A549 (cell line): ENCODE results near the gene RNASE7. TPM values are rescaled to one million over a fixed set of nuclear protein-coding genes. Genes with fewer than 3 reads are reported as not detected.

ENCODE experiments used
- ATAC-seq, 2 experiments: fragments of 200-7000 bp in 1 of 2; fragments of >200 bp in 1 of 2; cut with Nextera tagmentation in 1 of 2; cut with Tn5 transposase in 1 of 2; 3 replicates each; pipeline versions ENCODE4 v1.8.0 to v1.9.1; 2018 to 2020; ENCODE audit warnings: mild to moderate bottlenecking in 1 of 2, moderate library complexity in 1 of 2
- CTCF ChIA-PET: fragments of 300-600 bp; sonication (Branson Sonifier 250); formaldehyde crosslinking; extraction: SDS; loops from one replicate; lab custom pipeline; 2021; ENCODE audit warnings: antibody characterized with exemption, inconsistent platforms; lab: Yijun Ruan, JAX
- POLR2A ChIA-PET: fragments of 350-600 bp; formaldehyde crosslinking; extraction: SDS; loops from one replicate; lab custom pipeline; 2021; ENCODE audit warnings: antibody characterized with exemption, inconsistent platforms; lab: Yijun Ruan, JAX
- DNase-seq, 2 experiments: peaks; one replicate each; pipeline versions ENCODE4 v3.0.0 to v3.0.0-alpha.2; 2011 to 2016; ENCODE audit warnings: low read depth in 1 of 2, low spot score in 1 of 2
- FAIRE-seq: peaks from 2 replicates; lab custom pipeline; 2011; peaks lifted over from hg19 to GRCh38; lab: Jason Lieb, UNC
- H3K27ac ChIP-seq, 2 experiments: fragments of >200 bp; sonication (Bioruptor Twin); formaldehyde crosslinking; 3 replicates each; pipeline ENCODE4 v1.5.1; 2016 to 2017
- H3K4me1 ChIP-seq: fragments of >200 bp; sonication (Bioruptor Twin); formaldehyde crosslinking; 3 replicates; pipeline ENCODE4 v1.6.1; 2016
- H3K4me2 ChIP-seq: fragments of >200 bp; sonication (Bioruptor Twin); formaldehyde crosslinking; 3 replicates; pipeline ENCODE4 v1.6.1; 2016
- H3K4me3 ChIP-seq: fragments of >200 bp; sonication (Bioruptor Twin); formaldehyde crosslinking; 3 replicates; pipeline ENCODE4 v1.5.1; 2016
- H3K9me3 ChIP-seq: fragments of >200 bp; sonication (Bioruptor Twin); formaldehyde crosslinking; 3 replicates; pipeline ENCODE4 v1.6.1; 2016
- BHLHE40 ChIP-seq: IDR thresholded peaks from 2 replicates; pipeline ENCODE4 v1.6.1; 2012; ENCODE audit warnings: low read depth, low read length, inconsistent platforms
- CBX8 ChIP-seq: fragments of 200-600 bp; sonication (generic); IDR thresholded peaks from 2 replicates; pipeline ENCODE4 v1.6.1; 2016
- CEBPB ChIP-seq, 2 experiments: fragments of >200 bp in 1 of 2; sonication (Bioruptor Twin) in 1 of 2; formaldehyde crosslinking in 1 of 2; IDR thresholded peaks; 2 replicates each; pipeline ENCODE4 v1.6.1; 2012 to 2016
- EHF ChIP-seq: fragments of 250-450 bp; sonication (Bioruptor Pico); IDR thresholded peaks from 2 replicates; pipeline ENCODE4 v1.5.0; 2020; ENCODE audit warnings: mild to moderate bottlenecking
- EHMT2 ChIP-seq: fragments of 200-600 bp; sonication (generic); IDR thresholded peaks from 2 replicates; pipeline ENCODE4 v1.6.1; 2016; ENCODE audit warnings: antibody characterized with exemption, low read depth, mild to moderate bottlenecking, moderate library complexity
- ELK1 ChIP-seq: fragments of 150-350 bp; IDR thresholded peaks from 2 replicates; pipeline ENCODE4 v1.6.1; 2014; ENCODE audit warnings: low read depth, mild to moderate bottlenecking, low read length
- ESRRA ChIP-seq: fragments of 150-350 bp; IDR thresholded peaks from 2 replicates; pipeline ENCODE4 v1.6.1; 2014; ENCODE audit warnings: mild to moderate bottlenecking, low read length, borderline replicate concordance
- JUN ChIP-seq, 2 experiments: fragments of >200 bp; sonication (Bioruptor Twin); formaldehyde crosslinking; IDR thresholded peaks; 2 replicates in 1 of 2; 3 replicates in 1 of 2; pipeline ENCODE4 v1.6.1; 2016 to 2017
- KDM1A ChIP-seq: fragments of 200-600 bp; sonication (generic); IDR thresholded peaks from 2 replicates; pipeline ENCODE4 v1.6.1; 2016; ENCODE audit warnings: low read depth, mild to moderate bottlenecking
- MAFK ChIP-seq: fragments of 450-650 bp; IDR thresholded peaks from 2 replicates; pipeline ENCODE4 v1.6.1; 2014; ENCODE audit not compliant: partially characterized antibody
- MAZ ChIP-seq: fragments of 150-350 bp; IDR thresholded peaks from 2 replicates; pipeline ENCODE4 v1.6.1; 2014; ENCODE audit warnings: antibody characterized with exemption, low read depth, low read length, borderline replicate concordance
- MYC ChIP-seq: IDR thresholded peaks from 2 replicates; pipeline ENCODE4 v1.6.1; 2012; ENCODE audit warnings: mild to moderate bottlenecking, inconsistent platforms, low read length, improper control_type of control experiment, borderline replicate concordance
- NFE2L2 ChIP-seq: fragments of 150-350 bp; conservative IDR thresholded peaks from 2 replicates; pipeline ENCODE4 v1.6.1; 2014; ENCODE audit warnings: low read length
- NPAS2 ChIP-seq: fragments of 250-450 bp; sonication (Bioruptor Pico); IDR thresholded peaks from 2 replicates; pipeline ENCODE4 v1.8.0; 2022; ENCODE audit warnings: mild to moderate bottlenecking, moderate library complexity, borderline replicate concordance
- PHF8 ChIP-seq: fragments of 200-600 bp; sonication (generic); IDR thresholded peaks from 2 replicates; pipeline ENCODE4 v1.6.1; 2016; ENCODE audit warnings: low read depth, mild to moderate bottlenecking, antibody characterized with exemption, moderate library complexity, borderline replicate concordance
- POLR2A ChIP-seq: IDR thresholded peaks from 2 replicates; pipeline ENCODE4 v1.6.1; 2012; ENCODE audit warnings: mild to moderate bottlenecking, low read length
- RAD21 ChIP-seq, 2 experiments: fragments of >200 bp in 1 of 2; sonication (Bioruptor Twin) in 1 of 2; formaldehyde crosslinking in 1 of 2; IDR thresholded peaks in 1 of 2; conservative IDR thresholded peaks in 1 of 2; 2 replicates in 1 of 2; 3 replicates in 1 of 2; pipeline ENCODE4 v1.6.1; 2012 to 2018; ENCODE audit warnings: inconsistent platforms in 1 of 2
- RARB ChIP-seq: fragments of 250-450 bp; sonication (Bioruptor Pico); IDR thresholded peaks from 2 replicates; pipeline ENCODE4 v1.8.0; 2021; ENCODE audit warnings: mild to moderate bottlenecking, moderate library complexity
- RCOR1 ChIP-seq: fragments of 150-350 bp; IDR thresholded peaks from 2 replicates; pipeline ENCODE4 v1.6.1; 2014; ENCODE audit warnings: antibody characterized with exemption, low read length, low read depth
- RFX5 ChIP-seq: fragments of 450-650 bp; IDR thresholded peaks from 2 replicates; pipeline ENCODE4 v1.7.1; 2014; ENCODE audit warnings: antibody characterized with exemption, mild to moderate bottlenecking, moderate library complexity
- SMC3 ChIP-seq: fragments of >200 bp; sonication (Bioruptor Twin); formaldehyde crosslinking; IDR thresholded peaks from 3 replicates; pipeline ENCODE4 v1.6.1; 2018; ENCODE audit warnings: inconsistent platforms
- SREBF2 ChIP-seq: fragments of 450-650 bp; IDR thresholded peaks from 2 replicates; pipeline ENCODE4 v1.6.1; 2014; ENCODE audit warnings: mild to moderate bottlenecking, moderate library complexity
- USF2 ChIP-seq: fragments of 450-650 bp; IDR thresholded peaks from 2 replicates; pipeline ENCODE4 v1.6.1; 2014; ENCODE audit warnings: antibody characterized with exemption
- ZC3H11A ChIP-seq: fragments of 450-650 bp; IDR thresholded peaks from 2 replicates; pipeline ENCODE4 v1.6.1; 2014; ENCODE audit warnings: antibody characterized with exemption, mild to moderate bottlenecking
- ZFP36 ChIP-seq: fragments of 450-650 bp; IDR thresholded peaks from 2 replicates; pipeline ENCODE4 v1.6.1; 2014; ENCODE audit warnings: borderline replicate concordance; ENCODE audit not compliant: partially characterized antibody
- WGBS: methylation state at CpG from one replicate; pipeline ENCODE4 v1.1.6; 2017; ENCODE audit errors: missing lambda C conversion rate; 5-methylcytosine and 5-hydroxymethylcytosine counted together
- polyA plus RNA-seq, 4 experiments: library from polyadenylated mRNA; depleted of rRNA in 3 of 4; stranded (reverse); fragments of >200 nt; fragmentation: RNase III in 1 of 4; extraction: RNeasy Plus Mini Kit Qiagen cat#74134 plus additional on column Dnase treatment in 1 of 4; gene quantifications; 2 replicates in 3 of 4; 3 replicates in 1 of 4; pipeline ENCODE4 v1.2.3, GENCODE V29; 2011 to 2017

Gene RNASE7
- polyA plus RNA-seq, 2 of the 4 experiments (the other 2 are of a cell fraction): not detected

- Histone ChIP-seq H3K27ac (no peak overlapping the region), H3K4me2 (no peak overlapping the region), H3K4me3 (no peak overlapping the region), H3K9me3 (no peaks in the 10 kb centered on the region), H3K4me1 (no peaks in the 10 kb centered on the region)
- no peak for DNase-seq
- CTCF ChIA-PET: interaction anchor here (0.9 to 16.3 kb wide), 8 partner anchors 12 to 124 kb away, joined by 3 to 323 read pairs (median 198); partner anchors contain the start of genes RNASE13, RNASE7, SLC39A2 and TMEM253
- ATAC-seq: no peak
- 21% methylated on average over 1 of the region's 1 CpG for WGBS
- no peak for FAIRE-seq
- POLR2A ChIA-PET: no interaction called here
- TF ChIP-seq KDM1A: no peak
- TF ChIP-seq MYC: no peak
- TF ChIP-seq NFE2L2: no peak
Observed at GRCh38 chr14:21019366-21019765, 22.8 kb upstream of the RNASE7 start.

GRCh38 chr14:21020977-21021545 is 21.1 kb upstream of the RNASE7 start:
- Histone ChIP-seq H3K9me3 (no peaks in the 10 kb centered on the region), H3K27ac (no peak overlapping the region), H3K4me3 (no peak overlapping the region), H3K4me2 (no peak overlapping the region), H3K4me1 (0 out of 3 replicates have a peak, but pooled peaks cover 3% of the 10 kb centered on the region)
- TF ChIP-seq ZFP36 (no peak), RFX5 (no peak), JUN (IDR thresholded peaks at IDR 0.05) (no peak), ESRRA (no peak), MAFK (no peak), EHF (CRISPR knock-in tag) (no peak), USF2 (no peak), CBX8 (no peak), MAZ (no peak), SMC3 (no peak), BHLHE40 (no peak), POLR2A (no peak), ELK1 (no peak), EHMT2 (no peak), SREBF2 (no peak), RARB (CRISPR knock-in tag) (no peak), CEBPB (IDR thresholded peaks at IDR 0.05) (no peak), PHF8 (no peak)
- FAIRE-seq: no peak
- WGBS: 89% methylated on average over 5 of the region's 5 CpGs
- ChIA-PET POLR2A (interaction anchor here (1.1 kb wide), 1 partner anchor 83 kb away, joined by 4 read pairs; no protein-coding TSS in a partner anchor), CTCF (interaction anchor here (1.0 to 16.3 kb wide), 9 partner anchors 11 to 330 kb away, joined by 3 to 323 read pairs (median 185); partner anchors contain the start of genes RNASE13, RNASE7, SLC39A2 and TMEM253)
- no peak for ATAC-seq
- no peak for DNase-seq

GRCh38 chr14:21022686-21023085 is 19.5 kb upstream of the RNASE7 start:
- FAIRE-seq: no peak
- Histone ChIP-seq H3K4me2 (no peak overlapping the region), H3K4me1 (0 out of 3 replicates have a peak, but pooled peaks cover 3% of the 10 kb centered on the region), H3K27ac (no peak overlapping the region), H3K4me3 (no peak overlapping the region), H3K9me3 (no peaks in the 10 kb centered on the region)
- 77% methylated on average over 5 of the region's 5 CpGs for WGBS
- DNase-seq: no peak
- ChIA-PET CTCF (interaction anchor here (1.2 to 16.3 kb wide), 6 partner anchors 8 to 331 kb away, joined by 3 to 323 read pairs (median 103); partner anchors contain the start of genes RNASE7, SLC39A2 and TMEM253), POLR2A (no interaction called here)
- TF ChIP-seq SMC3: no peak
- no peak for TF ChIP-seq POLR2A
- TF ChIP-seq ELK1: no peak
- no peak for TF ChIP-seq KDM1A
- no peak for TF ChIP-seq RCOR1
- no peak for TF ChIP-seq ZC3H11A
- TF ChIP-seq RAD21 (conservative IDR thresholded peaks at IDR 0.05 in 1 of 2, IDR thresholded peaks at IDR 0.05 in 1 of 2): no peak
- no peak for TF ChIP-seq NPAS2 (CRISPR knock-in tag)
- no peak for ATAC-seq
